ENCODE measurements around the gene CTTNBP2.

DNA sequence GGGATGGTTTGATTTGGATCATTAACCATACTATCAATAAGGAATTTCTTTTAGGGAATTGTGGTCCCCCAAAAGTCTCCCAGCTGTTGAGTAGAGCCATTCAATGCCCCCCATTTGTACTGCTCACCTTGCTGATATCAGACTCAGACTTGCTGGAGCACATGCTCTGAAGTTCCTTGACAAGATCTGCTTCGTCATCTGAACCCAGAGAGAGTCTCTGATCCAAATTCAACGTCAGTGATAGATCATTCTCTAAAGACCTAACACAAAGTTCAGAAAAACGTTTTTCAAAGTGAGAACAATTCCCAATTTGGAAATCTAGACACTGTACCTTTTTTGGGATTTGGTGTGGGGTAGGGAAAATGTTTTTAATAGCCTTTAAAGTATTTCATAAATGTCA lies 153.9 kb downstream of the CTTNBP2 start:
- TF ChIP-seq, protein P1, sequence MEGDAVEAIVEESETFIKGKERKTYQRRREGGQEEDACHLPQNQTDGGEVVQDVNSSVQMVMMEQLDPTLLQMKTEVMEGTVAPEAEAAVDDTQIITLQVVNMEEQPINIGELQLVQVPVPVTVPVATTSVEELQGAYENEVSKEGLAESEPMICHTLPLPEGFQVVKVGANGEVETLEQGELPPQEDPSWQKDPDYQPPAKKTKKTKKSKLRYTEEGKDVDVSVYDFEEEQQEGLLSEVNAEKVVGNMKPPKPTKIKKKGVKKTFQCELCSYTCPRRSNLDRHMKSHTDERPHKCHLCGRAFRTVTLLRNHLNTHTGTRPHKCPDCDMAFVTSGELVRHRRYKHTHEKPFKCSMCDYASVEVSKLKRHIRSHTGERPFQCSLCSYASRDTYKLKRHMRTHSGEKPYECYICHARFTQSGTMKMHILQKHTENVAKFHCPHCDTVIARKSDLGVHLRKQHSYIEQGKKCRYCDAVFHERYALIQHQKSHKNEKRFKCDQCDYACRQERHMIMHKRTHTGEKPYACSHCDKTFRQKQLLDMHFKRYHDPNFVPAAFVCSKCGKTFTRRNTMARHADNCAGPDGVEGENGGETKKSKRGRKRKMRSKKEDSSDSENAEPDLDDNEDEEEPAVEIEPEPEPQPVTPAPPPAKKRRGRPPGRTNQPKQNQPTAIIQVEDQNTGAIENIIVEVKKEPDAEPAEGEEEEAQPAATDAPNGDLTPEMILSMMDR (IDR thresholded peaks at IDR 0.05; ENCODE audit: low read depth, low read length), result no peak
- TF ChIP-seq EZH2phosphoT487 (IDR thresholded peaks at IDR 0.05; ENCODE audit: low read depth), result no peak
